Esophagus squamous epithelium (tissue), 4 donors: ENCODE data around the gene AEN.
"Not testable (repeated sequence)": the region's sequence is repeated elsewhere in the genome, so short reads cannot be mapped to it uniquely, and the experiment has no call there.

Experiments used
- CTCF ChIP-seq, 6 experiments: fragments of 450-650 bp in 4 of 6; fragments of 200-600 bp in 2 of 6; sonication (generic) in 2 of 6; IDR thresholded peaks; one replicate each; pipeline ENCODE4 v1.5.1; 2016 to 2019; ENCODE audit warnings: antibody characterized with exemption in 6 of 6, mild to moderate bottlenecking in 4 of 6, moderate library complexity in 4 of 6
- POLR2A ChIP-seq, 4 donors: fragments of 450-650 bp; IDR thresholded peaks; one replicate each; pipeline ENCODE4 v1.6.1; 2017; ENCODE audit warnings: antibody characterized with exemption in 4 of 4, mild to moderate bottlenecking in 4 of 4, moderate library complexity in 3 of 4

GRCh38 chr15:88632797-88633196, 11.7 kb downstream of the AEN start:
- TF ChIP-seq CTCF, POLR2A (IDR thresholded peaks at IDR 0.05): not testable (repeated sequence)
